ENCODE data around the gene RBCK1.

- TF ChIP-seq CTCF (IDR thresholded peaks at IDR 0.05) (no peak), POLR2A (IDR thresholded peaks at IDR 0.05) (no peak), EP300 (IDR thresholded peaks at IDR 0.05) (no peak)
These were observed 28.4 kb downstream of the RBCK1 start for GRCh38 chr20:436476-436875.

All from ovary (tissue), 3 donors.